Body of pancreas (tissue), 4 donors: ENCODE results near the gene KAT6B.

ENCODE experiments used
- CTCF ChIP-seq, 7 experiments: fragments of 450-650 bp in 4 of 7; fragments of 200-600 bp in 3 of 7; sonication (generic) in 3 of 7; IDR thresholded peaks; one replicate each; pipeline ENCODE4 v1.5.1; 2016 to 2019; ENCODE audit warnings: antibody characterized with exemption in 7 of 7
- POLR2A ChIP-seq, 3 donors: fragments of 450-650 bp; IDR thresholded peaks; one replicate each; pipeline ENCODE4 v1.6.1; 2016; ENCODE audit warnings: antibody characterized with exemption in 3 of 3, mild to moderate bottlenecking in 2 of 3

GRCh38 chr10:74810087-74810486 lies 16.3 kb upstream of the KAT6B start:
- no peak for TF ChIP-seq CTCF (IDR thresholded peaks at IDR 0.05)
- TF ChIP-seq POLR2A (IDR thresholded peaks at IDR 0.05), result no peak
